ENCODE results near the gene PPCS.

- no peak for TF ChIP-seq CTCF (tag by site-specific recombination; IDR thresholded peaks at IDR 0.05)
- TF ChIP-seq ZBTB10 (tag by site-specific recombination; IDR thresholded peaks at IDR 0.05), result no peak
- TF ChIP-seq GLI4 (tag by site-specific recombination; IDR thresholded peaks at IDR 0.05), result no peak
- TF ChIP-seq, protein P1, sequence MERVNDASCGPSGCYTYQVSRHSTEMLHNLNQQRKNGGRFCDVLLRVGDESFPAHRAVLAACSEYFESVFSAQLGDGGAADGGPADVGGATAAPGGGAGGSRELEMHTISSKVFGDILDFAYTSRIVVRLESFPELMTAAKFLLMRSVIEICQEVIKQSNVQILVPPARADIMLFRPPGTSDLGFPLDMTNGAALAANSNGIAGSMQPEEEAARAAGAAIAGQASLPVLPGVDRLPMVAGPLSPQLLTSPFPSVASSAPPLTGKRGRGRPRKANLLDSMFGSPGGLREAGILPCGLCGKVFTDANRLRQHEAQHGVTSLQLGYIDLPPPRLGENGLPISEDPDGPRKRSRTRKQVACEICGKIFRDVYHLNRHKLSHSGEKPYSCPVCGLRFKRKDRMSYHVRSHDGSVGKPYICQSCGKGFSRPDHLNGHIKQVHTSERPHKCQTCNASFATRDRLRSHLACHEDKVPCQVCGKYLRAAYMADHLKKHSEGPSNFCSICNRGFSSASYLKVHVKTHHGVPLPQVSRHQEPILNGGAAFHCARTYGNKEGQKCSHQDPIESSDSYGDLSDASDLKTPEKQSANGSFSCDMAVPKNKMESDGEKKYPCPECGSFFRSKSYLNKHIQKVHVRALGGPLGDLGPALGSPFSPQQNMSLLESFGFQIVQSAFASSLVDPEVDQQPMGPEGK (tag by site-specific recombination; IDR thresholded peaks at IDR 0.05), result no peak
- TF ChIP-seq ZNF785 (tag by site-specific recombination; IDR thresholded peaks at IDR 0.05), result no peak
Measured at GRCh38 chr1:42442662-42443061, 13.7 kb upstream of the PPCS start.

Data from HEK293 (cell line).